ENCODE measurements around the gene HPN. TPM values are rescaled to one million over a fixed set of nuclear protein-coding genes. Genes with fewer than 3 reads are reported as not detected.

HPN gene
- total RNA-seq: 0.23 TPM

DNA sequence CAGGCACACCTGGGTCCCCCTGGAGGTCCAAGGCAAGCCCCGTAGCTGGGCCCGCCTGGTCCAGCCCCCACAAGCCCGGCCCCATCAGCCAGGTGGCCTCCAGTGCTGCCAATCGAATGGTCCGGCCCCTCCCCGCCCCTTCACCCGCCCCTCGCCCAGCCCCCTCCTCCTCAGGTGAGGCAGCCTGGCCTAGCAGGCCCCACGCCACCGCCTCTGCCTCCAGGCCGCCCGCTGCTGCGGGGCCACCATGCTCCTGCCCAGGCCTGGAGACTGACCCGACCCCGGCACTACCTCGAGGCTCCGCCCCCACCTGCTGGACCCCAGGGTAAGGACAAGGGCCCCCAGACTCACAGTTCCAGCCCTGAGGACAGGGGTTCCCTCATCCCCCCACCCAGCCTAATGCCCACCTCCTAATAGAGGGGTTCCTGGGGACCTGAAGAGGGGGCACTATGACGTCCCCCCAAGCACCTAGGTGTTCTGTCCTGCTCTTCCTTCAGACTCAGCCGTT lies at the start of gene HPN:
Gene HPN (plus strand): TSS at position 174 of the 508 bp plus-strand sequence. CDS start 786 bp downstream, outside the sequence.

DNA sequence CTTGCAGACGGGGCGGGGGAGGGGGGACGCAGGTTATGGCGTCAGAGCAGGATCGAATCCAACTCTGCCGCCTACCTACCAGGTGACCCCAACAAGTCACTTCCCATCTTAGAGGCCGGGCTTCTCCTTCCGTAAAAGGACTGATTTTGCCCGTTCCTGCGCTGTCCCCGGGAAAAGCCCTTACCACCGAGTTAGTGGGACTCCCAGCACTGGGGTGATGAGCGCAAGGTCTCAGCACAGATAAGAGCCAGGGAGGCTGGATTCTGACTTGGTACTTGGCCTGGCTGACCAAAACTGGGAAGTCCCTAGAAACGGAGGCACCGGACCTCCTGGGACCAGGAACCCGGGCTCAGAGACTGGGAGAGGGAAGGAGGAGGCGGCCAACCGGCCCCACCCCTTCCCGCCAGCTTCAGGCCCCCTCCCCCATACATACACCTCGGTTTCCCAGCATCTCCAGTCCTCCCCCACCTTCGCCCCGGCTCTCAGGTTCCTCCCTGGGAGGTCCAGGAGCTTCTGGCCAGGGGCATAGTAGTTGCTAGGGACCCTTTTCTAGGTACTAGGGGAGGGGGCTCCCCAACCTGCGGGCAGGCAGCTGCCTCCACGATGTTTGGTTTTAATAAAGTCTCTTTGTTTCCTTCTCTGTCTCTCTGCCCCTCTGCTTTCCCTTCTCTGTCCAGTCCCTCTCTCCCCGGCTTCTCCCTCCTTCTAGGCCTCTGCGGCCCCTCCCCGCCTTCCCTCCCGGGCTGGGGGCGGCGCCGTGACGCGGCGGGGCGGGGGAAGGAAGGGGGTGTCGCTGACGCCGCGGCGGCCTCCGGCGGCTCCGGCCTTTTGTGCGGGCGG lies 41.8 kb upstream of the HPN start, which contains the start of gene GRAMD1A:
Gene GRAMD1A (plus strand): TSS at position 826 of the 840 bp plus-strand sequence. CDS start 156 bp downstream, outside the sequence.

DNA sequence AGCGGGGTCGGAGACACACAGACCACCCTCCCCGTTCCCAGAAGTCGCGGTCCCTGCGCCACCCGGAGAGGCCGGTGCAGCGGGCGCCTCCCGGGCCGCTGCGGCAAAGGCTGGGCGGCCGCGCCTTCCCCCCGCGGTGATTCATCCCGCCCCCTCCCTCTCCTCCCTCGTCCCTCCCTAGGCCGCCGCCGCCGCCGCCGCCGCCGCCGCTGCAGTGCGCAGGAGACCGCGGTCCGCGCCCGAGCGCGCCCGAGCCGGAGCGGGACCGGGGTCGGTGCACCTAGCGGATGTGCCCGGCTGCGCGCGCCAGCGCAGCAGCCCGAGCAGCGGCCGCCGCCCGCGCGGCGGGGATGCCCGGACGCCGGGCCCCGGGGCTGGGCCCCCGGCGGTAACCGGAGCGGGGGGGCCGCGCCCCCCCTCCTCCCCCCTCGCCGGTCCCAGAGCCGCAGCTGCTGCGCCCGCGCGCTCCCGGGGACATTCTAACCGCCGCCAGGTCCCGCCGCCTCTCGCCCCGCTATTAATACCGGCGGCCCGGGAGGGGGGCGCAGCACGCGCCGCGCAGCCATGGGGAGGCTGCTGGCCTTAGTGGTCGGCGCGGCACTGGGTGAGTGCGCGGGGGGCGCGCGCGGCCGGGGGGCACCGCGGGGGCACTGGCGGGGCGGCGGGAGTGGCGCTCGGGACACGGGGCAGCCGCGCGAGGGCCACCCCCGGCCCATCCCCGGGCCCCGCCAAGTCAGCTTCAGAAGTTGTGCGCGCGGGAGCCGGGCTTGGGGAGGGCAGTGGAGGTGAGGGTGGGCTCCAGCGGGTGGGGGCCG lies 11.1 kb upstream of the HPN start, which contains the start of gene SCN1B:
Gene SCN1B (plus strand): TSS at position 214 of the 815 bp plus-strand sequence. CDS start 351 bp downstream, at position 565.

DNA sequence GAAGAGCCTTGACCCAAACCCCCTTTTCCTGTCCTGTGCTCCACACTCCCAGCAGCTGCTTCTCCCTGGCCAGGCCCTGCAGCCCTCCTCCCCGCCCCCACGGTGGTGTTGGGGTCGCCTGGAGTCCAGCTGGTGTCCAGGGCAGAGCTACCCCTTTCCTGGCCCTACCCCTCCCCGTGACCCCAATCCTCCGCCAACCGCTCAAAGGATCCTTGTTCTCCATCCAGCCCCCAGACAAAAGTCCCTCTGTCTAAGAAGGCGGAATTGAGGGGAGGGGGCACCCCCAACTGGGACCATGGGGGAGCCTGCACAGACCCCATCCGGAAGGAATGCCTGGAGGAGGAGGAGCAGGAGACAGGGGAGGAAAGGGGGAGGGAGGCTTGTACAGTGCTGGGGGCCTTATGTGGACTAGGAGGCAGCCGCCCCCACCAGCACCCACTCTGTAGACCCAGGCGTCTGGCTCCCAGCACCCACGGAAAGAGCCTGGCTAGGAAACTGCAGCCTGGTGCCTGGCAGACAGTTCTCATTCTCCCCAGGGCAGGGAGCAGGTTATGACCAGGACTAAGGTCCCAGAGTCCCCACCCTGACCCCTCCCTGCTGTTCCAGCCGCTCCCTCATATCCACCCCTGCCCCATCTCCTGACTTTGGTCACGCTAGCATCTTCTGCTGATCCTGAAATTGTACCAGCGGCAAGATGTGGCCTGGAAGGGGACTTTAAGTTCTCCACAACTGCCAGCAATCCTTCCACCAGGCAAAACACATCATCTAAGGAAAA lies 73.8 kb downstream of the HPN start, which contains the start of gene FXYD3:
Gene FXYD3 (plus strand): TSS at position 647 of the 775 bp plus-strand sequence. CDS start 3,554 bp downstream, outside the sequence.

Other genes starting within 250 kb of the HPN start
- 9.0 TPM for gene ZNF30, start 114.8 kb upstream of the HPN start, total RNA-seq
- 16.6 TPM for gene ZNF792, start 77.5 kb upstream of the HPN start, total RNA-seq
- gene GRAMD1A, start 41.4 kb upstream of the HPN start, total RNA-seq: 47.1 TPM
- gene SCN1B, start 11.3 kb upstream of the HPN start, total RNA-seq: 3.9 TPM
- gene FXYD3, start 74.1 kb downstream of the HPN start, total RNA-seq: not detected
- gene LGI4, start 93.3 kb downstream of the HPN start, total RNA-seq: 15.0 TPM
- 3.2 TPM for gene FXYD1, start 97.1 kb downstream of the HPN start, total RNA-seq
- 22.1 TPM for gene FXYD7, start 101.5 kb downstream of the HPN start, total RNA-seq
- 0.46 TPM for gene FXYD5, start 113.0 kb downstream of the HPN start, total RNA-seq
- gene FAM187B, start 187.0 kb downstream of the HPN start, total RNA-seq: not detected
- gene LSR, start 207.3 kb downstream of the HPN start, total RNA-seq: 2.5 TPM
- 44.5 TPM for gene USF2, start 227.2 kb downstream of the HPN start, total RNA-seq
- not detected for gene HAMP, start 240.8 kb downstream of the HPN start, total RNA-seq

Measured in diencephalon (tissue), 1 donor.